Measurements from ENCODE around the gene SSBP3. TPM values are rescaled to one million over a fixed set of nuclear protein-coding genes. Genes with fewer than 3 reads are reported as not detected.

SSBP3 gene
- polyA plus RNA-seq, 1 donor (not counting 4 experiments of a cell fraction or from before 2014, with no cell fraction given) = 16.9 TPM

GRCh38 chr1:54397090-54397591 lies 9.1 kb downstream of the SSBP3 start:
- Histone ChIP-seq H3K36me3 (ENCODE audit: control insufficient read depth in 2 of 2, extremely low read depth in 1 of 2, insufficient read depth in 2 of 2, low read length in 2 of 2) (peaks cover 10 to 27% of the 10 kb centered on the region in 2 experiments), H3K4me2 (ENCODE audit: control insufficient read depth, extremely low read depth, insufficient read depth, low read depth, low read length) (no peak overlapping the region), H3K27me3 (ENCODE audit: control insufficient read depth, extremely low read depth, insufficient read depth, low read length) (no peaks in the 10 kb centered on the region), H3K9me3 (ENCODE audit: control insufficient read depth, low read depth, low read length) (no peaks in the 10 kb centered on the region), H3K4me1 (ENCODE audit: control insufficient read depth, extremely low read depth, insufficient read depth, low read length) (no peaks in the 10 kb centered on the region), H2AFZ (ENCODE audit: control insufficient read depth, low read length) (no peak overlapping the region), H3K79me2 (ENCODE audit: control insufficient read depth, insufficient read depth, low read length) (no peaks in the 10 kb centered on the region), H3K27ac (ENCODE audit: control insufficient read depth, insufficient read depth, low read length) (no peak overlapping the region), H3K9ac (ENCODE audit: control insufficient read depth, extremely low read depth, insufficient read depth, low read length) (no peak overlapping the region), H4K20me1 (ENCODE audit: control insufficient read depth, extremely low read depth, insufficient read depth, low read length) (no peaks in the 10 kb centered on the region), H3K4me3 (ENCODE audit: control insufficient read depth in 2 of 3, extremely low read depth in 1 of 3, insufficient read depth in 2 of 3, low read depth in 1 of 3, low read length in 3 of 3) (no peak overlapping the region), H3K9me1 (ENCODE audit: control insufficient read depth, extremely low read depth, insufficient read depth, low read length) (no peaks in the 10 kb centered on the region)
- FAIRE-seq (no peak), DNase-seq (ENCODE audit: low read depth, low spot score) (no peak)
- dilution Hi-C loops (cut with MboI; ENCODE audit: extremely low pct_ligation_motif_present, low sequenced_read_pairs) = no loop called here
- TF ChIP-seq EZH2 (IDR thresholded peaks at IDR 0.05; ENCODE audit: low read length) (no peak), CTCF (optimal IDR thresholded peaks at IDR 0.05 in 1 of 3, IDR thresholded peaks at IDR 0.05 in 1 of 3, conservative IDR thresholded peaks at IDR 0.05 in 1 of 3; ENCODE audit: extremely low read depth in 1 of 3, insufficient read depth in 2 of 3, low read length in 3 of 3) (no peak)

GRCh38 chr1:54396261-54396933 lies 9.8 kb downstream of the SSBP3 start:
- H3K27me3 ChIP-seq (ENCODE audit: control insufficient read depth, extremely low read depth, insufficient read depth, low read length) = no peaks in the 10 kb centered on the region
- H4K20me1 ChIP-seq (ENCODE audit: control insufficient read depth, extremely low read depth, insufficient read depth, low read length) = no peaks in the 10 kb centered on the region
- no peaks in the 10 kb centered on the region for H3K9me3 ChIP-seq (ENCODE audit: control insufficient read depth, low read depth, low read length)
- no peaks in the 10 kb centered on the region for H3K4me1 ChIP-seq (ENCODE audit: control insufficient read depth, extremely low read depth, insufficient read depth, low read length)
- no peaks in the 10 kb centered on the region for H3K79me2 ChIP-seq (ENCODE audit: control insufficient read depth, insufficient read depth, low read length)
- peaks cover 12 to 22% of the 10 kb centered on the region in 2 experiments for H3K36me3 ChIP-seq (ENCODE audit: control insufficient read depth in 2 of 2, extremely low read depth in 1 of 2, insufficient read depth in 2 of 2, low read length in 2 of 2)
- dilution Hi-C loops (cut with MboI; ENCODE audit: extremely low pct_ligation_motif_present, low sequenced_read_pairs) = no loop called here
- DNase-seq (ENCODE audit: low read depth, low spot score) (no peak), FAIRE-seq (no peak)
- H3K4me2 ChIP-seq (ENCODE audit: control insufficient read depth, extremely low read depth, insufficient read depth, low read depth, low read length) = no peak overlapping the region
- H3K9me1 ChIP-seq (ENCODE audit: control insufficient read depth, extremely low read depth, insufficient read depth, low read length) = no peaks in the 10 kb centered on the region
- no peak overlapping the region for H2AFZ ChIP-seq (ENCODE audit: control insufficient read depth, low read length)
- H3K9ac ChIP-seq (ENCODE audit: control insufficient read depth, extremely low read depth, insufficient read depth, low read length) = no peak overlapping the region
- no peak overlapping the region for H3K4me3 ChIP-seq (ENCODE audit: control insufficient read depth in 2 of 3, extremely low read depth in 1 of 3, insufficient read depth in 2 of 3, low read depth in 1 of 3, low read length in 3 of 3)
- H3K27ac ChIP-seq (ENCODE audit: control insufficient read depth, insufficient read depth, low read length) = no peak overlapping the region
- no peak for TF ChIP-seq EZH2 (IDR thresholded peaks at IDR 0.05; ENCODE audit: low read length)
- no peak for TF ChIP-seq CTCF (optimal IDR thresholded peaks at IDR 0.05 in 1 of 3, IDR thresholded peaks at IDR 0.05 in 1 of 3, conservative IDR thresholded peaks at IDR 0.05 in 1 of 3; ENCODE audit: extremely low read depth in 1 of 3, insufficient read depth in 2 of 3, low read length in 3 of 3)
